VCaP (cell line): Measurements from ENCODE around the gene LIN9.

Experiments
- H3K27ac ChIP-seq: fragments of 450-650 bp; 2 replicates; pipeline ENCODE4 v1.5.1; 2017
- CTCF ChIP-seq: fragments of 450-650 bp; conservative IDR thresholded peaks from 2 replicates; pipeline ENCODE4 v1.5.1; 2017; ENCODE audit warnings: mild to moderate bottlenecking, moderate library complexity

Gene LIN9

GRCh38 chr1:226332947-226333346 lies 24.0 kb upstream of the LIN9 start:
- no peak for TF ChIP-seq CTCF
- peak overlapping the region; percentile 13; the same call in 1 of the 2 replicates for H3K27ac ChIP-seq

GRCh38 chr1:226329237-226329636 lies 20.3 kb upstream of the LIN9 start:
- no peak overlapping the region for H3K27ac ChIP-seq
- TF ChIP-seq CTCF: no peak

- TF ChIP-seq CTCF: no peak
These were observed 18.8 kb upstream of the LIN9 start for GRCh38 chr1:226327761-226328162.

GRCh38 chr1:226325178-226325577 lies 16.2 kb upstream of the LIN9 start:
- H3K27ac ChIP-seq: no peak overlapping the region

More at GRCh38 chr1:226327761-226328162, 18.8 kb upstream of the LIN9 start:
- H3K27ac ChIP-seq: no peak overlapping the region

GRCh38 chr1:226324479-226324878 lies 15.5 kb upstream of the LIN9 start:
- no peak for TF ChIP-seq CTCF
- no peak overlapping the region for H3K27ac ChIP-seq

More at GRCh38 chr1:226325178-226325577, 16.2 kb upstream of the LIN9 start:
- no peak for TF ChIP-seq CTCF

GRCh38 chr1:226322986-226323385 lies 14.0 kb upstream of the LIN9 start:
- H3K27ac ChIP-seq: no peak overlapping the region
- TF ChIP-seq CTCF: no peak

- H3K27ac ChIP-seq: no peak overlapping the region
- no peak for TF ChIP-seq CTCF
These were observed 12.0 kb upstream of the LIN9 start for GRCh38 chr1:226320930-226321329.

- no peak for TF ChIP-seq CTCF
- H3K27ac ChIP-seq: no peak overlapping the region
These were observed 9.5 kb upstream of the LIN9 start for GRCh38 chr1:226318471-226318870.
